Suprapubic skin (tissue), 4 donors: ENCODE results near the gene COL11A1.

Experiments
- CTCF ChIP-seq, 2 donors: fragments of 200-600 bp in 1 of 2; fragments of 450-650 bp in 1 of 2; sonication (generic) in 1 of 2; IDR thresholded peaks; one replicate each; pipeline ENCODE4 v1.5.1; 2016 to 2019; ENCODE audit warnings: antibody characterized with exemption in 2 of 2, mild to moderate bottlenecking in 1 of 2, moderate library complexity in 1 of 2
- EP300 ChIP-seq: sonication (generic); formaldehyde crosslinking; IDR thresholded peaks from one replicate; pipeline ENCODE4 v1.6.1; 2017; ENCODE audit warnings: antibody characterized with exemption
- POLR2A ChIP-seq, 2 donors: fragments of 450-650 bp; IDR thresholded peaks; one replicate each; pipeline ENCODE4 v1.6.1; 2017; ENCODE audit warnings: antibody characterized with exemption in 2 of 2, mild to moderate bottlenecking in 2 of 2, moderate library complexity in 2 of 2
- POLR2AphosphoS5 ChIP-seq, 3 donors: sonication (generic); formaldehyde crosslinking; IDR thresholded peaks; one replicate each; pipeline ENCODE4 v1.6.1; 2017; ENCODE audit warnings: antibody characterized with exemption in 3 of 3

GRCh38 chr1:102840741-102841140, 267.6 kb downstream of the COL11A1 start:
- TF ChIP-seq EP300 (no peak), CTCF (IDR thresholded peaks at IDR 0.05) (no peak), POLR2A (IDR thresholded peaks at IDR 0.05) (no peak), POLR2AphosphoS5 (IDR thresholded peaks at IDR 0.05) (no peak)
